Ovary (tissue), 9 donors: Measurements from ENCODE around the gene CHKA. TPM values are rescaled to one million over a fixed set of nuclear protein-coding genes. Genes with fewer than 3 reads are reported as not detected.

Experiments
- DNase-seq, 5 donors: peaks; one replicate each; pipeline ENCODE4 v3.0.0-alpha.2; 2019 to 2020
- H3K27ac ChIP-seq, 2 donors: fragments of 200-600 bp; one replicate each; pipeline versions ENCODE4 v1.5.1 to v1.8.0; 2019 to 2022
- H3K27me3 ChIP-seq: fragments of 200-600 bp; one replicate; pipeline ENCODE4 v1.8.0; 2022
- H3K36me3 ChIP-seq: fragments of 200-600 bp; sonication (generic); one replicate; pipeline ENCODE4 v1.5.1; 2019
- H3K4me1 ChIP-seq: one replicate; pipeline ENCODE4 v1.8.1; 2013; ENCODE audit warnings: mild to moderate bottlenecking, moderate library complexity; ENCODE audit not compliant: insufficient read depth
- H3K4me3 ChIP-seq: fragments of 200-600 bp; sonication (generic); one replicate; pipeline ENCODE4 v1.5.1; 2017
- H3K9me3 ChIP-seq, 2 donors: fragments of 200-600 bp in 1 of 2; sonication (generic) in 1 of 2; one replicate each; pipeline versions ENCODE4 v1.5.1 to v1.8.1; 2013 to 2019; ENCODE audit warnings: mild to moderate bottlenecking in 1 of 2, moderate library complexity in 1 of 2
- CTCF ChIP-seq, 3 donors: fragments of 450-650 bp in 2 of 3; fragments of 200-600 bp in 1 of 3; IDR thresholded peaks; one replicate each; pipeline versions ENCODE4 v1.5.1 to v1.8.0; 2016 to 2022; ENCODE audit warnings: antibody characterized with exemption in 3 of 3, mild to moderate bottlenecking in 1 of 3
- EP300 ChIP-seq: sonication (generic); formaldehyde crosslinking; IDR thresholded peaks from one replicate; pipeline ENCODE4 v1.6.1; 2017; ENCODE audit warnings: antibody characterized with exemption
- POLR2A ChIP-seq: fragments of 450-650 bp; IDR thresholded peaks from one replicate; pipeline ENCODE4 v1.6.1; 2017; ENCODE audit warnings: antibody characterized with exemption, mild to moderate bottlenecking, moderate library complexity
- WGBS, 3 donors: extraction: QIAGEN DNeasy Blood & Tissue Kit in 1 of 3; methylation state at CpG; one replicate each; pipeline versions ENCODE4 v1.1.5 to v1.1.7; 2013 to 2017; 5-methylcytosine and 5-hydroxymethylcytosine counted together
- intact Hi-C, 4 donors: fragments of 100-400 bp; cut with DNase I; formaldehyde crosslinking; loops; one replicate each; pipeline versions ENCODE4 v1.11.0 to v1.15.1; 2022 to 2023
- polyA plus RNA-seq, 2 donors: library from polyadenylated mRNA; stranded (reverse); fragments of 200-250 nt in 1 of 2; fragments of 350-450 nt in 1 of 2; fragmentation: Illumina TruSeq in 1 of 2; extraction: RNeasy Lipid Tissue Mini Kit (QIAGEN cat#74804) in 1 of 2; gene quantifications; one replicate each; pipeline ENCODE4 v1.2.3, GENCODE V29; 2013 to 2014
- total RNA-seq, 7 donors: library from RNA; depleted of rRNA in 2 of 7; stranded (reverse); fragments of >200 nt in 2 of 7; fragmentation: NEBNext Ultra II Directional in 3 of 7; extraction: Animal tissue kit (Norgen Biotek cat#: 25700) in 3 of 7; gene quantifications; one replicate each; pipeline versions ENCODE4 v1.1.0 to v1.2.4, GENCODE V29; 2016 to 2023
- donor health status: DM: no; HTN: no; CAD: no; lungs with moderate emphysema.
- donor health status: DM: no; HTN: no; CAD: no.
- donor health status: Bipolar disorder and iron deficiency.
- donor health status: DM: yes; HTN: yes; CAD: no.
- donor health status: DM: no; HTN: no; CAD: no.
- donor health status: DM: yes; HTN: yes; CAD: no.

The CHKA gene
- total and polyA plus RNA-seq, 9 donors = 15.6 to 45.3 (median 30.5) TPM

DNA sequence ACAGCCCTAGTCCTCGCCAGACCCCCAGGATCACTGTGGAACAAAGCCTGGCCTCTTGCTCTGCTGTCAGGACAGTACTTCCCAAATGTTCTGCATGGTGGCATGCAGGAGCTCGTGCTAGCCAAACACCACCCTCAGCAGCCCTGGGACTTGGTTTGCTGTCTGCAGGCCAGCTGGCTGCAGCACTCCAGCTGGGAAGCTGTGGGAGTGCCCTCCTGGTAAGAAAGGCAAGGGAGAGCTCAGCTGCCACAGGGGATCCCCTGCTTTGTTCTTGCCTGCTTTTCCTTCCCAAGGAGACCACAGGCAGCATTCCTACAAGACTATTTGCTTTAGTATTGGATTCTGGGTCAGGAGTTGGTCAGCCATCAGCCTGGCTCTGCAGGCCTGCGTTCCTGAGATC is 54.4 kb downstream of the CHKA start:
- H3K4me1 ChIP-seq = no peaks in the 10 kb centered on the region
- WGBS, 3 donors = 57 to 76% (median 59%) methylated on average over 3 of the region's 3 CpGs
- H3K9me3 ChIP-seq = no peaks in the 10 kb centered on the region
- TF ChIP-seq EP300 = no peak
- TF ChIP-seq CTCF (IDR thresholded peaks at IDR 0.05) = no peak
- TF ChIP-seq POLR2A = no peak
- H3K36me3 ChIP-seq = no peaks in the 10 kb centered on the region
- DNase-seq = no peak
- intact Hi-C loops = no loop called here
- no peak overlapping the region for H3K27ac ChIP-seq
- no peaks in the 10 kb centered on the region for H3K27me3 ChIP-seq
- H3K4me3 ChIP-seq = no peak overlapping the region

DNA sequence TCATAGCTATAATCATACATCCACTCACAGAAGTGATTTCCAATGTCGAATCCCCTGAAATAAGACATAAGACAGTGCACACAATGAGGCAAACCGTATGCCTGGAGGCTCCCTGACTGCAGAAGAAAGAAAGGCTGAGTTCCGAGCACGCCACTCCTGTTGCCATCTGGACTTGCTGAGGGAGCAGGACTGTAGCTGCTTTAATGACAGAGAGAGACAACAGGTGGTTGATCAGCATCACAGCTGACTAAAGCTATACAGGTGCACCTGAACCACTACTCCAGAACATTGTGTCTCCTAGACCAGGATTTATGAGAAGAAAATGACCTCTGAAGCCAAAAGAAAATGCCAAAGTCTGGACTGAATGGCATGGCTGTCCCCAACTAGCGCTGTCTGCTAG is 55.3 kb downstream of the CHKA start:
- no peak for DNase-seq
- H3K9me3 ChIP-seq = no peaks in the 10 kb centered on the region
- intact Hi-C loops = no loop called here
- H3K36me3 ChIP-seq = no peaks in the 10 kb centered on the region
- no peak for TF ChIP-seq CTCF (IDR thresholded peaks at IDR 0.05)
- no peak for TF ChIP-seq POLR2A
- TF ChIP-seq EP300 = no peak
- H3K27me3 ChIP-seq = no peaks in the 10 kb centered on the region
- H3K27ac ChIP-seq = no peak overlapping the region
- no peak overlapping the region for H3K4me3 ChIP-seq
- WGBS, 3 donors = 92 to 97% (median 93%) methylated on average over 5 of the region's 5 CpGs
- no peaks in the 10 kb centered on the region for H3K4me1 ChIP-seq

- TF ChIP-seq CTCF (IDR thresholded peaks at IDR 0.05) = no peak
- TF ChIP-seq POLR2A = no peak
- TF ChIP-seq EP300 = no peak
- no peak for DNase-seq
- Histone ChIP-seq H3K27ac (no peak overlapping the region), H3K36me3 (no peaks in the 10 kb centered on the region), H3K4me1 (no peaks in the 10 kb centered on the region), H3K9me3 (no peaks in the 10 kb centered on the region), H3K27me3 (no peaks in the 10 kb centered on the region), H3K4me3 (no peak overlapping the region)
- intact Hi-C loops = no loop called here
- WGBS, 3 donors = 74 to 98% (median 83%) methylated on average over 2 of the region's 2 CpGs
Observed at GRCh38 chr11:68064926-68065325, 56.3 kb downstream of the CHKA start.

- DNase-seq = no peak
- TF ChIP-seq POLR2A (no peak), CTCF (IDR thresholded peaks at IDR 0.05) (no peak), EP300 (no peak)
- 90 to 95% (median 92%) methylated on average over 7 of the region's 7 CpGs for WGBS, 3 donors
- Histone ChIP-seq H3K27ac (no peak overlapping the region), H3K36me3 (no peaks in the 10 kb centered on the region), H3K4me3 (no peak overlapping the region), H3K4me1 (no peaks in the 10 kb centered on the region), H3K9me3 (no peaks in the 10 kb centered on the region), H3K27me3 (no peaks in the 10 kb centered on the region)
- intact Hi-C loops = no loop called here
Observed at GRCh38 chr11:68061508-68061907, 59.7 kb downstream of the CHKA start.

DNA sequence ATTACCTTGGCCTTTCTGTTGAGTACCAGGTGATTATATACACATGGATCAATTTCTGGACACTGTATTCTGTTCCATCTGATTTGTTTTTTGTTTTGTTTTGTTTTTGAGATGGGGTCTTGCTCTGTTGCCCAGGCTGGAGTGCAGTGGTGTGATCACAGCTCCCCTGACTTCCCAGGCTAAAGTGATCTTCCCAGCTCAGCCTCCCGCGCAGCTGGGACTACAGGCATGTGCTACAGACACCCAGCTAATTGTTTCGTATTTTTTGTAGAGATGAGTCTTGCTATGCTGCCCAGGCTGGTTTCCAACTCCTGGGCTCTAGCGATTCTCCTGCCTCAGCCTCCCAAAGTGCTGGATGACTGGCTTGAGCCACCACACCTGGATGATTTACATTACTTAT is 63.4 kb downstream of the CHKA start:
- DNase-seq = no peak
- intact Hi-C loops = no loop called here
- H3K4me1 ChIP-seq = no peaks in the 10 kb centered on the region
- no peaks in the 10 kb centered on the region for H3K27me3 ChIP-seq
- no peaks in the 10 kb centered on the region for H3K9me3 ChIP-seq
- no peak overlapping the region for H3K4me3 ChIP-seq
- H3K36me3 ChIP-seq = no peaks in the 10 kb centered on the region
- no peak for TF ChIP-seq POLR2A
- no peak for TF ChIP-seq CTCF (IDR thresholded peaks at IDR 0.05)
- no peak for TF ChIP-seq EP300
- 89 to 99% (median 95%) methylated on average over 4 of the region's 4 CpGs for WGBS, 3 donors
- no peak overlapping the region for H3K27ac ChIP-seq
